Fibroblast of skin of left quadriceps (primary cell): ENCODE measurements around the gene RBM39.
"Not testable (repeated sequence)": the region's sequence is repeated elsewhere in the genome, so short reads cannot be mapped to it uniquely, and the experiment has no call there.

ENCODE experiments used
- DNase-seq, 2 experiments: peaks; one replicate each; pipeline ENCODE4 v3.0.0-alpha.2; 2013; ENCODE audit warnings: low read depth in 2 of 2

The RBM39 gene

GRCh38 chr20:35726842-35727711 is 15.0 kb downstream of the RBM39 start:
- DNase-seq, result no peak

GRCh38 chr20:35724321-35725230 is 17.5 kb downstream of the RBM39 start:
- DNase-seq, result no peak

DNA sequence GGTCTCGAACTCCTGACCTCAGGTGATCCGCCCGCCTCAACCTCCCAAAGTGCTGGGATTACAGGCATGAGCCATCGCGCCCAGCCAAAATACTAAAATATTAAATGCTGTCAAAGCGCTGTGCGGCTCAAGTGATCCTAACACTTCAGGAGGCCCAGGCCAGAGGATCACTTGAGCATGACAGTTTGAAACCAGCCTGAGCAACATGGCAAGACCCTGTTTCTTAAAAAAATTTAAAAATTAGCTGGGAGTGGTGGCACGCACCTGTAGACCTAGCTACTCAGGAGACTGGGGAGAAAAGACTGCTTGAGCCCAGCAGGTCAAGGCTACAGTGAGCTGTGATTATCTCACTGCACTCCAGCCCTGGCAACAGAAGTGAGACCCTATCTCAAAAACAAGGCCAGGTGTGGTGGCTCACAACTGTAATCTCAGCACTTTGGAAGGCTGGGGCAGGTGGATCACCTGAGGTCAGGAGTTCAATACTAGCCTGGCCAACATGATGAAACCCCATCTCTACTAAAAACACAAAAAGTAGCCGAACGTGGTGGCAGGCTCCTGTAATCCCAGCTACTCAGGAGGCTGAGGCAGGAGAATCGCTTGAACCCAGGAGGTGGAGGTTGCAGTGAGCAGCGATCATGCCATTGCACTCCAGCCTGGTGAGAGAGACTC is 18.3 kb downstream of the RBM39 start:
- not testable (repeated sequence) for DNase-seq

- DNase-seq, result not testable (repeated sequence)
Observed at GRCh38 chr20:35723275-35723639, 18.8 kb downstream of the RBM39 start.

GRCh38 chr20:35721621-35722020 is 20.4 kb downstream of the RBM39 start:
- no peak for DNase-seq

DNA sequence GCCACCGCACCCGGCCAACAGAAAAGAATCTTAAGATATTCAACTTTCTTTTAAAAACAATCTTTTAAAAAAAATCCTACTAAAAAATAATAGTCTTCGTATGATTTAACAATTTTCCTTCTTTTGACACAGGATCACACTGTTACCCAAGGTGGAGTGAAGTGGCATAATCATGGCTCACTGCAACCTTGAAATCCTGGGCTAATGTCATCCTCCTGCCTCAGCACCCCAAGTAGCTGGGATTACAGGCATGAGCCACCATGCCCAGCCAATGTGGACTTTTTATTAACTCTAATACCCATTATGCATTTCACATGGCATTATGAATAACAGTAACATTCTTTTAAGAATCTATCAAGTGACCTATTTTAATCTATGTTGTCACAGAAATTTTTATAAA is 20.8 kb downstream of the RBM39 start:
- DNase-seq, result no peak

DNA sequence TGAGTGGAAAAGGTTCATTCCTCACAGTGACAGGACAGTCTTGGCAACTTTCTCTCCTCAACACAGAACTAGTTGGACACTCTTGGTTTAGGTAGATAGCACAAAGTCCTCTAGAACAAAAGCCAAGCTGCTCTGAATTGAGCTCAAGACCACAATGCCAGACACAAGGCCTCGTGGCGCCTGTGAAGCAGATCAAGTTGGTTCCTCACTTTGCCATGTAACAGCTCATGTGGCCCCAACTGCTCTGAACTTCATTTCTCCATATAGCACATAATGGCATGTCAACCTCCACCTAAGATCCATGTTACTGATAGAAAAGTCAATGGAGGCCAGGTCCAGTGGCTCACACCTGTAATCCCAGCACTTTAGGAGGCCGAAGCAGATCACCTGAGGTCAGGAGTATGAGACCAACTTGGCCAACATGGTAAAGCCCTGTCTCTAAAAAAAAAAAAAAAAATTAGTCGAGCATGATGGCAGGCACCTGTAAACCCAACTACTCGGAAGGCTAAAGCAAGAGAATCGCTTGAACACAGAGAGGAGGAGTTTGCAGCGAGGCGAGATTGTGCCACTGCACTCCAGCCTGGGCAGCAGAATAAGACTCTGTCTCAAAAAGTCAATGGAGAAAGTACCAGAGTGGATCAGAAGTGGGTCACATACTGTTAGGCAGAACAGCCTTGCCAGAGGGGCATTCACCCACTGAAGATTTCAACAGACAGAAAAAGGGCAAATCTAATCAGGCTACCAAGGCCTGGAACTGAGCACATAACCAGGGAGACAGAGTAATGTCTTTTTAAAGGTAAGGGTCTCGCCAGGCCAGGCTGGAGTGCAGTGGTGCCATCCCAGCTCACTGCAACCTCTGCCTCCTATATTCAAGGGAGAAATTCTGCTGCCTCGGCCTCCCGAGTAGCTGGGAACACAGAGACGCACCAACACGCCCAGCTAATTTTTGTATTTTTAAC is 21.6 kb downstream of the RBM39 start:
- DNase-seq, result no peak

- no peak for DNase-seq
Observed at GRCh38 chr20:35719717-35720116, 22.3 kb downstream of the RBM39 start.

DNA sequence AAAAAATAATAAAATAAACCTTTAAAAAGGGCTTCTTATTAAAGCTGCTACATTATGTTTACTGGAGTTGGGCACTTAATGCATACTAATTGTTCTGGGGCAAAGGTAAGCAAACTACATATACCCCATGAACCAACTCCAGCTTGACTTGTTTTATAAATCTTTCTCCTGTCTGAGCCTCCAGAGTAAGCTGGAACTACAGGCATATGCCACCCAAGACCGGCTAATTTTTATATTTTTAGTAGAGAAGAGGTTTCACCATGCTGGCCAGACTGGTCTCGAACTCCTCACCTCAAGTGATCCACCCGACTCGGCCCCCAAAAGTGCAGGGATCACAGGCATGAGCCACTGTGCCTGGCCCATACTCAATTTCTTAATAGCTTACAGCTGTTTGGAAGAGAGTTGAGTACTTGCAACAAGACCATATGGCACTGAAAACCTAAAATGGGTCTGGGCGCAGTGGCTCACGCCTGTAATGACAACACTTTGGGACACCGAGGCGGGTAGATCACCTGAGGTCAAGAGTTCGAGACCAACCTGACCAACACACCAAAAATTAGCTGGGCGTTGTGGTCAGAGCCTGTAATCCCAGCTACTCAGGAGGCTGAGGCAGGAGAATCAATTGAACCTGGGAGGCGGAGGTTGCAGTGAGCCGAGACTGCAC is 23.0 kb downstream of the RBM39 start:
- no peak for DNase-seq

GRCh38 chr20:35718321-35718720 is 23.7 kb downstream of the RBM39 start:
- not testable (repeated sequence) for DNase-seq

GRCh38 chr20:35716330-35716729 is 25.7 kb downstream of the RBM39 start:
- no peak for DNase-seq

GRCh38 chr20:35715652-35716051 is 26.4 kb downstream of the RBM39 start:
- DNase-seq, result no peak

DNA sequence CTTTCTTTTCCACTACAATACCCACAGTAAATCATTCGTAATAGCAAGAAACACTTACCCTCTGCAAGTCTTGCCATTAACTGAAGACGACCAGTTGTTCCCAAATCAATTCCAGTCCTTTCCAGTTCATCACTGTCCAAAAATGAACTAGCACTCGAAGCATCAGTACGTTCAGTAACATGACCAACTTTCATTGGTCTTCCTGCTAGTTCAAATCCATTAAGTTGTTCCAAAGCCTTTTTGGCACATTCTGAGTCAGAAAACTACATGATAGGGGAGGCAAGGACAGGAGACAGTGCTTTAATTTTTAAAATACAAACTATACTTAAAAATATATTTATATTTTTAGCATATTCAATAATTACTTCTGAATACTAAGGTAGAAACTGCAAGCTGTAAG is 27.9 kb downstream of the RBM39 start:
- no peak for DNase-seq

GRCh38 chr20:35713120-35713519 is 28.9 kb downstream of the RBM39 start:
- DNase-seq, result not testable (repeated sequence)

- no peak for DNase-seq
Observed at GRCh38 chr20:35711588-35712209, 30.4 kb downstream of the RBM39 start.

DNA sequence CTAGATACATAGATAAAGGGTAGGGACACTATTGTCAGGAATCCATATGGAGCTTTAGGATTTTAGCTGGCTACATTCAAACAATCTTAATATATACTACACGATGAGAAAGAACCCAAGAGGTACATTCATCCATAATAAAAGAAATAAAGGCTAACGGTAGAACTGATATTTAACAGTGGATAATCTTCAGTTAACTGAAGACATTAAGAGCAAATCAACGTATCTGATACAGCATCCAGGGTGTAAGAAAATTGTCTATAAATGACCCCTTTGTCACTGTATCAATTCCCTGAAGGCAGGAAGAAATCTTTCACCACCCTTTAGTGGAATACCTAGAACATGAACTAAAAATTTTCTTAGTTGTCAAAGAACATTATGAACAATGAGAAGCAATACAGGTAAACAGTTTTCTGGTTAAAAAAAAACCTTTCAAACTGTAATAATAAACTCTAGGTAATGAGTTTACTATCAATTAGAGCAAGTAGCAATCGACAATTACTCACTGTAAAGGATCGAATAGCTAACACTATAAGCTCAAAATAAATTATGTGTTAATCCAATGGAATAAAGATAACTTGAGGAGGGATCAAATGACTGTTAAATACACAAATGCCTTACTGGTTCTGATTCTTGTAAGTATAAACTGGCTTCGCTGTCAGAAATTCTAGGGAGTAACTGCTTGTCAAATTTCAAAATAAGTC is 31.0 kb downstream of the RBM39 start:
- no peak for DNase-seq

DNA sequence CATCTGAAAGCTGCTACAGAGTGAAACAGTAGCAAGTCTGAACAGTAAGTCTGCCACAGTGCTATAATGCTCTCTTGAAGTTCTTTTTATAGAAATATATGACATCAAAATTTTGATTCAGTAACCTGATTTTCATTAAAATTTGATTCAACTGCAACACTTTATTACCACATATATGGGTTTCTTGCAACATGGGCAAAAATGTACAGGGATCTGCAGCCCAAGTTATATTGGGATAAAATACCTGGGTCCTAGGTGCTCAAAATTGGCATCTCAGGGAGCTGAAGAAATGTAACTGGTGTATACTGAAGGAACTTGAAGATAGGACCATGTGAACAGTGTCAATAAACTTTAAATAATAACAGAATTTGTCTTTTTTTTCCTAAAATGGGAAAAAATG is 32.0 kb downstream of the RBM39 start:
- no peak for DNase-seq

DNA sequence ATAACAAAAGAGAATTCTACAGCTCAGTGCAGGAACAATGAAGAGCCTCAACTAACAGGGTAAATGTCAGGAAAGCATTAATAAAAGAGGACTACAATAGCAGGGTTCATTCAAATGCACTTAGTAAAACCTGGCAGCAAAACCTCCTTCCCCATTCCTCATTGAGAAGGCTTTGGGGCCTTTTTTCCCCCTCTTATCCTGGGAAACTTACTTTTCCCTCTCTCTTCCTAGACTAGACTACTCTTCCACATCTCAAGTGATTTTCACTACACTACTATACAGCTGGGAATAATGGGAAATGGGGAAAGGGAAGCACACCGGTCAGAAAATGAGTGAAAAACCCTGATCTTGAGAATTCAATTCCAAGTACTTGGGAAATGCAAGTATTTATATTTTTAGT is 32.8 kb downstream of the RBM39 start:
- DNase-seq, result no peak

DNA sequence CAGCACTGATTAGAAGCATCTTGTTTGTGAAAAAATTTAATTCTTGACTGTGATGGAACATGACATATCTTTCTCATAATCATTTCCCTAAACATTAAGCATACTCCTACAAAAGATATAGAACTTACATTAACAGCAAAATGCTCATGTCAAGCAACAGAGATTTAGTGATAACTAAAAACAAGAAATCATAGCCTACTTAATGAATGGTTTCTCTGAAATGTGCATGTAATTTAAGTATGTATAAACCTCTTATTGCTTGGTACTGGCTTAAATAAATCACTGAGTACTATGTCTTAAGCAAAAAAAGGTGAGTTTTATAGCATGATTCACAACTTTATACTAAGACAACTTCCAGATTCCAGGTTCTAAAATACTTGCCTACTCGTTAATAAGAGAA is 33.6 kb downstream of the RBM39 start:
- DNase-seq, result no peak
